A172 (cell line): ENCODE data around the gene DCTPP1. TPM values are rescaled to one million over a fixed set of nuclear protein-coding genes. Genes with fewer than 3 reads are reported as not detected.
"Not testable (repeated sequence)": the region's sequence is repeated elsewhere in the genome, so short reads cannot be mapped to it uniquely, and the experiment has no call there.

Experiments
- DNase-seq: peaks from one replicate; pipeline ENCODE4 v3.0.0-alpha.2; 2015; ENCODE audit warnings: low spot score
- total RNA-seq: library from RNA; depleted of rRNA; stranded (reverse); fragments of >200 nt; shearing (Covaris generic); gene quantifications from 2 replicates; pipeline ENCODE4 v1.2.3, GENCODE V29; 2014; rRNA removed

Gene DCTPP1
- total RNA-seq = 74.5 and 86.1 TPM in 2 replicates

DNA sequence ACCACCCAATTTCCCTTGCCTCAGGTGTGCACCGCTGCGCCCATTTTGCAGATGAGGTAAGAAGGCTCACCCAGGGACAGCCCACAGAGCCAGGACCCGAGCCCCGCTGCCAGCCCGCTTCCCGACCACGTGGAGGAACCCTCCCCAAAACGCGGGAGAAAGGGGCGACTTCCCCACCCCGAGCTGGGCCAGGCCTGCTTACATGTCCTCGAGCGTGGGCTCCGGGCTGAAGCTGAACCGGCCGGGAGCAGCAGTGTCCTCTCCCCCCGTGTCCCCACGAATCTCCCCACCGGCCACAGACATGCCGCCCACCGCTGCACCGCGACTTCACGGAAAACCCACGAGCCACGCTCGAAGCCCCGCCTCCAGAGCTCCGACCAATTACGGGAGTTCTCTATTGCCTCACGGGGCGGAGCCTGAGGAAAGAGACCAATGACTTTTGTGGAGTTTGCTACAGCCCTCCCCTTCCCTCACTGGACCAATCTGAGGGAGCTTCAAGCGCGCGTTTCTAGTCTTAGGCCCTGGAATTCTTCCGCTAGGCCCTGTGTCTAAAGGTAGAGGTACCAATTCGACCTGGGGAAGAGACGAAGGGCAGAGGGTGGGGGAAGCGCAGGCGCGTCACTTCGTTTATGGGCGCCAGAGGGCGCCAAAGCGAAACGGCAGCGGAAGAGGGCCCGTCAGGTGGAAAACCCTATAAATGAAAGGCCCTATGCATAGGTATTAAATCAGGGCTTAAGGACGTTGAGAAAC lies at the start of gene DCTPP1:
Gene DCTPP1, minus strand, starts transcription at position 353 of the 750 bp plus-strand sequence. Its CDS starts 50 bp downstream, at position 303.
- peak; percentile 100 for DNase-seq

DNA sequence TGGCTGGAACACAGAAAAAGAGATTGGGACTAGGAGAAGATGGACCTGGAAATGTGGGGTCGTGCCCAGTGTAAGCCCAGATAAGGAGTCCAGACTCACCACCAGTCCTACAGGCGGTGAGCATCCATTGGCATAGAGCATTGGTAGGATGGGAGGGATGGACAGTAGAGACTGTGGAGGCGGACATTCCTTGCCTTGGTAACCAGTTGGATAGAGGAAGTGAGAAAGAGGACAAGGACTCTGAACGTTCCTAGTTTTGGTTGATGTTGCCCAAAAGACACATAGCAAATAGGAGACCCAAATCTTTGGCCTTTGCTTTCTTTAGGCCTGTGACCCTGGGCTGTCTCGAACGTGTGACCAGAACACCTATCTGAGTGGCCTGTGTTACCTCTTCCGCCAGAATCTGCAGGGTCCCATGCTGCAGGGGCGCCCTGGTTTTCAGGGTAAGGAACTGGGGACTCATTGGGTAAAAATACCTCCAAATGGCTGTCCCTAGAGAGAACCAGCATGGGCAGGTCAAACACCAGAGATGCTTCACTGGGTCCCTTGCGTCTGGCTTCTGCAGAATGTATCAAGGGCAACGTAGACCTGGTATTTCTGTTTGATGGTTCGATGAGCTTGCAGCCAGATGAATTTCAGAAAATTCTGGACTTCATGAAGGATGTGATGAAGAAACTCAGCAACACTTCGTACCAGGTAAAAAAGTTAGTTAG lies 49.1 kb upstream of the DCTPP1 start:
- no peak for DNase-seq

DNA sequence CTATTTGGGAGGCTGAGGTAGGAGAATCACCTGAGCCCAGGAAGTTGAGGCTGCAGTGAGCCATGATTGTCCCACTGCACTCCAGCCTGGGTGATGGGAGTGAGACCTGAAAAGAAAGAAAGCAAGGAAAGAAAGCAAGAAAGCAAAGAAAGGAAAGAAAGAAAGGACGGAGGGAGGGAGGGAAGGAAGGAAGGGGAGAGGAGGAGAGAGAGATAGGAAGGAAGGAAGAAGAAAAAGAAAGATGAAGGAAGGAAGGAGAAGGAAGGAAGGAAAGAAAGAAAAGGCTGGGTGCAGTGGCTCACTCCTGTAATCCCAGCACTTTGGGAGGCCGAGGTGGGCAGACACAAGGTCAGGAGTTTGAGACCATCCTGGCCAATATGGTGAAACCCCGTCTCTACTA lies 47.9 kb upstream of the DCTPP1 start:
- DNase-seq = not testable (repeated sequence)

DNA sequence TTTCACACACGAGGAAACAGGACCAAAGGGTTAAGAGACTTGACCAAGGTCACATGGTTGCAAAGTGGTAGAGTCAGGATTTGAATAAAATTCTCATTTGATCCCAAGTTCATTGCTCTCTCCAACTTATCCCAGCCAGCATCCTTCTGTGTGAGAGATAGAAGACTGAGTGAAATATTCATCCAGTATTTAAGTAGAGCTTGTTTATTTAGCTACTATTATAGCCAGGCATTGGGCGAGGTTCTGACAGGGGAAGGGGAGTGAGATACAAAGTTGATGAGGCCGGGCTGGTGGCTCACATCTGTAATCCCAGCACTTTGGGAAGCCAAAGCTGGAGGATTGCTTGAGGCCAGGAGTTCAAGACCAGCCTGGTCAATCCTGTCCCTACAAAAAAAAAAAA lies 47.2 kb upstream of the DCTPP1 start:
- no peak for DNase-seq

DNA sequence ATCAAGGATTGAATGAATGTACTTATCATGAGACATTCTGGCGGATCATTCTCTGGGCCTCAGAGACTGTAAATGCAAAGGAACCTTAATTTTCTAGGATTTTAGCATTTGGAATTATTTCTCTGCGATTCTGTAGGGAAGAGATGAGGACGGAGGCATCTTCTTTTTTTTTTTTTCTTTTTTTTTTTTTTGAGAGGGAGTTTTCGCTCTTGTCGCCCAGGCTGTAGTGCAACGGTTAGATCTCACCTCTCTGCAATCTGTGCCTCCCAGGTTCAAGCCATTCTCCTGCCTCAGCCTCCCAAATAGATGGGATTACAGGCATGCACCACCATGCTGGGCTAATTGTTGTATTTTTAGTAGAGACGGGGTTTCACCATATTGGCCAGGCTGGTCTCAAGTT lies 44.9 kb upstream of the DCTPP1 start:
- no peak for DNase-seq

DNA sequence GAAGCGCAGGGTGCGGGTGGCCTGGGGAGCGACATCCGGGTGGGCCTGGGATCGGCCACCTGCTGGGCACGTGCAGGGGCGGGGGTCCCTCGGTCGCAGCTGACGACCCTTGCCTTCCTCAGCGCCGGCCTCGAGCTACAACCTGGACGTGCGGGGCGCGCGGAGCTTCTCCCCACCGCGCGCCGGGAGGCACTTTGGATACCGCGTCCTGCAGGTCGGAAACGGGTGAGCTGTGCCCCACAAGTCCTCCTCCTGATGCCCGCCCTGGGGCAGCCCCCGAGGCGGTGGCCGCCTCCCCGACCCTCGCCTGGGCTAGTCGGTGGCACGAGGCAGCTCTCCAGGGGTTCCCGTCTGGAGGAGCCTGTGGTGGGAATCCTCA lies 44.2 kb upstream of the DCTPP1 start:
- no peak for DNase-seq

DNA sequence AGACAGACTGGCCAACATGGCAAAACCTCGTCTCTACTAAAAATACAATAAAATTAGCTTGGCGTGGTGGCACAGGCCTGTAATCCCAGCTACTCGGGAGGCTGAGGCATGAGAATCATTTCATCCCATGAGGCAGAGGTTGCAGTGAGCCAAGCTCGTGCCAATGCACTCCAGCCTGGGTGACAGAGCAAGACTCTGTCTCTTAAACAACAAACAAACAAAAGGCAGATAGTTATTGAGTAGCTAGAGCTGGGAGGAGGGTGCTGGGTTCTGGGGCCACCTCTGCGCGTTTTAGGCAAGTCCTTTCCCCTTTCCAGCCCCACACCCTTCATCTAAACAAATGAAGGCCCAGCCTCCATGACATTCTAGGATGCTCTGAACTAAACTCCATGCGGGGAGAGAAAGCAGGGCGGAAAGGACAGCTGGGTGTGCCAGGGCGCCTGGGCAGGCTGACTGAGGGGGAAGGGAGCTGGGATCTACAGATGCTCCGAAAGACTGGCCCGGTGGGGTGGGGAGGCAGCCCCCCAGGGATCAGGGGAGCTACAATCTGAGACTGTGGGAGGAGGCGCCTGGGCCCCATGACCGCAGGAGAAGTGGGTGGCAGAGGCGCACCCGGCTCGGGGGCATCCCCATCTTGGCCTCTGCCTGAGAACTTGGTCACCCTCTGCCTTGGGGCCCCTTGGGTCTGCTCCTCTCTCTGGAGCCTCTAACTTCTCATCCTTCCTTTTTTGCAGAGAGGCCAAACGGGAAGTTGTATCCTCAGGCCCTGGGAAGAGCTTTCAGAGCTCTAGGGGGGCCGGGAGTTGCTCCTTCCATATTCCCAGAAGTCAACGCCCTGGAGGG lies 43.6 kb upstream of the DCTPP1 start:
- no peak for DNase-seq

DNA sequence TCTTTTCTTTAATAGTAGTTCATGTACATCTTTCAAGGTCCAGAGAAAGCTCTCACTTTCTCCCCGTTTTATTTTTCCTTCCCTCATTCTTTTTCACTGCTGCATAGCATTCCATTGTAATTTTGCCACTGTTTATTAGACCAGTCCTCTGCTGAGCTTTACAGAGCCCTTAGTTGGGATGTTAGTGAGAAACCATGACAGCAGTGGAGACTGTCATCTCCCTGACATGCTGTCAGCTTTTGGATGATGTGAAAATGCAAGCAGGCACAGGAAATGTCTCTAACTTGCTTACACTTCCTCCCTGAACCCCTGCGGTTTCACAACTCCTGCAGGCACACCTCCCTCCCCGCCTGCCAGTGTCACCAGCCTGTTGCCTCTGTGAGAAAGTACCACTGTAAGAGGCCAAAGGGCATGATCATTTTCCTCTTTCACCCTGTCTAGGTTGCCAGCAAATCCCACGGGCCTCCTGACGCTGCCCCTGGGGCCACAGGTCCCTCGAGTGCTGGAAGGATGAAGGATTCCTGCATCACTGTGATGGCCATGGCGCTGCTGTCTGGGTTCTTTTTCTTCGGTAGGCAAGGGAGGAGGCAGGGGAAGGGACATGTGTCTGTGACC lies 42.6 kb upstream of the DCTPP1 start, which contains the start of gene ITGAL:
Gene ITGAL, plus strand, starts transcription at position 415 of the 615 bp plus-strand sequence. Its CDS starts 96 bp downstream, at position 511.
- no peak for DNase-seq

DNA sequence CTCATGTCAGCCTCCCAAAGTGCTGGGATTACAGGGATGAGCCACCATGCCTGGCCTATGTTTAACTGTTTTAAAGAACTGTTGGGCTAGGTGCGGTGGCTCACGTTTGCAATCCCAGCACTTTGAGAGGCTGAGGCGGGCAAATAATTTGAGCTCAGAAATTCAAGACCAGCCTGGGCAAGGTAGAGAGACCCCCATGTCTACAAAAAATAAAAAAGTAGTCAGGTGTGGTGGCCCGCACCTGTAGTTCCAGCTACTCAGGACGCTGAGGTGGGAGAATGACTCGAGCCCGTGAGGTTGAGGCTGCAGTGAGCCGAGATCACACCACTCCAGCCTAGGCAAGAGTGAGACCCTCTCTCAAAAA lies 40.8 kb upstream of the DCTPP1 start:
- no peak for DNase-seq

DNA sequence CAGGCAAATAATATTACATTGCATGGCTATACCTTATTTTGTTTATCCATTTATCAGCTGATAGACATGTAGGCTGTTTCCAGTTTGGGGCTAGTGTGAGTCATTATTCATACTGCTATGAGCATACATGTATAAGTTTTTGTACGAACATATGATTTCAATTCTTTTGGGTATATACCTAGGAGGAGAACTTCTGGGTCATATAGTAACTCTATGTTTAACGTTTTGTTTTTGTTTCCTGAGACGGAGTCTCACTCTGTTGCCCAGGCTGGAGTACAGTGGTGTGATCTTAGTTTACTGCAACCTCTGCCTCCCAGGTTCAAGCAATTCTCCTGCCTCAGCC lies 40.3 kb upstream of the DCTPP1 start:
- no peak for DNase-seq

DNA sequence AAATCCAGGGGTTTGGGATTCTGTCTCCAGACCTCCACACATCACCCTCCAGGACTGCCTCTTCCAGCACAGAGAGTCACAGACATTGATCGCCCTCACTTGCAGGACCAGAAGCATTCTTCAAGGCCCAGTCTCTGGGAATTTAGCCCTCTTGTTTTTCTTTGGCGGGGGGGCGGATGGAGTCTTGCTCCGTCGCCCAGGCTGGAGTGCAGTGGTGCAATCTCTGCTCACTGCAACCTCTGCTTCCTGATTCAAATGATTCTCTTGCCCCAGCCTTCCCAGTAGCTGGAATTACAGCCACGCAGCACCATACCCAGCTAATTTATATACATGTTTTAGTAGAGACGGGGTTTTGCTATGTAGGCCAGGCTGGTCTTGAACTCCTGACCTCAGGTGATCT lies 34.2 kb upstream of the DCTPP1 start:
- DNase-seq = no peak

DNA sequence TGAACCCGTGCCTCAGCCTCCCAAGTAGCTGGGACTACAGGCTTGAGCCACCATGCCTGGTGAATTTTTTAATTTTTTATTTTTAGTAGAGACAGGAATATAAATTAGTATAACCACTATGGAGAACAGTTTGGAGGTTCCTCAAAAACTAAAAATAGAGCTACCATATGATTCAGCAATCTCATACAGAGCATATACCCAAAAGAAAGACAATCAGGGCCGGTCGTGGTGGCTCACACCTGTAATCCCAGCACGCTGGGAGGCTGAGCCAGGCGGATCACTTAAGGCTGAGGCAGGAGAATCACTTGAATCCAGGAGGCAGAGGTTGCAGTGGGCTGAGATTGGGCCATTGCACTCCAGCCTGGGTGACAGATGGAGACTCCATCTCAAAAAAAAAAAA lies 31.6 kb upstream of the DCTPP1 start:
- DNase-seq = not testable (repeated sequence)

DNA sequence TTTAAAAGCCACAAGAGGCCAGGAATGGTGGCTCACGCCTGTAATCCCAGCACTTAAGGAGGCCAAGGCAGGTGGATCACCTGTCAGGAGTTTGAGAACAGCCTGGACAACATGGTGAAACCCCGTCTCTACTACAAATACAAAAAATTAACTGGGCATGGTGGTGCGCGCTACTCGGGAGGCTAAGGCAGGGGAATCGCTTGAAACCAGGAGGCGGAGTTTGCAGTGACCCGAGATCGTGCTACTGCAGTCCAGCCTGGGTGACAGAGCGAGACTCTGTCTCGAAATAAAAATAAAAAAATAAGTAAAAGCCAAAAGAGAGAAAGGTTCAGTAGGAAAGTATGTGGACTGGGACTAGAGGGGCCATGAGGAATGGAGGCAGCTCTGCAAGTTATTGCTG lies 29.6 kb upstream of the DCTPP1 start:
- no peak for DNase-seq

DNA sequence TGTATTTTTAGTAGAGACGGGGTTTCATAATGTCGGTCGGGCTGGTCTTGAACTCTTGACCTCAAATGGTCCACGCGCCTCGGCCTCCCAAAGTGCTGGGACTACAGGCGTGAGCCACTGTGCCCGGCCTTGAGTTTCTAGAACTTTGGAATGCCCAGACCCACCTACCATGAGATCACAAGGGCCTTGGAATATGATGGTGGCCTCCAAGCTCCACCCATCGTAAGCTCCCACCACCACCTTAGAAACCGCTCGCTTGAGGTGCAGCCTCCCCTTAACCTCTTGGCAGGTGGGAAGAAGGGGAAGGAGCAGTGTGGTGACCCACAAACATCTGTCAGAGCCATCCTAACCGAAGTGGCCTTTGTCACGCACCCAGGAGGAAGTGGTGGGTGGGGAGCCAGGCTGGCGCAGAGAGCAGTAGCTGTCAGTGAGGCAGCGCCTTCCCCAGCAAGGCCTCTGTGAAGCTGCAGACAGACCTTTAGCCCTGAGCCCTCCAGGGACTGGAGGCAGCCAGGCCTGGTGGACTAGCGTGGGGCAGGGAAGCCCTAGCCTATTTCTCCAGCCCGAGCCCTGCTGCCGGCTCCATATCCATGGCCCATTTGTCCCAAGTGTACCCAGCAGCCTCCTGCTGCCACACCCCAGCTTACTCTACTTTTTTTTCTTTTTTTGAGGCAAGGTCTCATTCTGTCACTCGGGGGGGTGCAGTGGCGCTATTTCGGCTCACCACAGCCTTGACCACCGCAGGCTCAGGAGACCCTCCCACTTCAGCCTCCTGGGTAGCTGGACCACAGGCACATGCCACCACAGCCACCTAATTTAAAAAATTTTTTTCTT lies 28.9 kb upstream of the DCTPP1 start:
- no peak for DNase-seq

DNA sequence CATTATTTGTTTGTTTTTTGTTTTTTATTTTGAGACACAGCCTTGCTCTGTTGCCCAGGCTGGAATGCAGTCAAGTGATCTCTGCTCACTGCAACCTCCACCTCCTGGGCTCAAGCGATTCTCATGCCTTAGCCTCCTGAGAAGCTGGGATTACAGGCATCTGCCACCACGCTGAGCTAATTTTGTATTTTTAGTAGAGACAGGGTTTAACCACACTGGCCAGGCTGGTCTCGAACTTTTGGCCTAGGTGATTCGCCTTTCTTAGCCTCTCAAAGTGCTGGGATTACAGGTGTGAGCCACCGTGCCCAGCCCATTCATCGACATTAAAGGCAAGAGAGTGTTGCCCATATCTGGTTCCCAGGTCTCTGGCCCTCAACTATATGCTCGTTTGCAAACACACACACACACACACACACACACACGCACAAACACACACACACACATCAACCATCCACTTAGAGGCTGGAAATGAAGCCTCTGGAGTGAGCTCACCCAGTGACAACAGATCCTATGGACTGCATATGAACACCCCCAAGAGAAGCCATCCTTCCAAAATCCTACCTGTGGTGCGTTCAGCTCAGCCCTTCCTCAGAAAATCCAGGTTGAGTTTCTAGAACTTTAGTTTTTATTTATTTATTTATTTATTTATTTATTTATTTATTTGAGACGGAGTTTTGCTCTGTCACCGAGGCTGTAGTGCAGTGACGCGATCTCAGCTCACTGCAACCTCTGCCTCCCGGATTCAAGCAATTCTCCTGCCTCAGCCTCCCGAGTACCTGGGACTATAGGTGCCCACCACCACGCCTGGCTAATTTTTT lies 28.1 kb upstream of the DCTPP1 start:
- no peak for DNase-seq

DNA sequence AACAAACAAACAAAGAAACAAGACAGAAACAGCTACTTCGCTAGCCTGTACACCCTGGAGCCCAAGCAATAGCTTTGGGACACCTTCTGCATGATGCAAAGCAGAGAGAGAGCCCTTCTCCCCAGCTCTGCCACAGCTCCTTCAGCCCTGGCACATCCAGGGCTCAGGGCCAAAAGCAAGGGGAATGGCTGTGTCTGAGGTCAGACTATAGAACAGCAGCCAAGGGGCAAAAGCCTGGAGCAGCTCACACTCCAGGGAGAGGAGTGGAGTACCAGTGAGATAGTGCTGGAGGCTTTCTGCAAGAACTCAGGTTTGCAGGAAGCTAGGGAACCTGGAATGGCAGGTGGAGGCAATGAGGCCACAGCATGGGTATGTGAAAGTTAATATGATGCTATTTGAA lies 27.4 kb upstream of the DCTPP1 start:
- DNase-seq = no peak

DNA sequence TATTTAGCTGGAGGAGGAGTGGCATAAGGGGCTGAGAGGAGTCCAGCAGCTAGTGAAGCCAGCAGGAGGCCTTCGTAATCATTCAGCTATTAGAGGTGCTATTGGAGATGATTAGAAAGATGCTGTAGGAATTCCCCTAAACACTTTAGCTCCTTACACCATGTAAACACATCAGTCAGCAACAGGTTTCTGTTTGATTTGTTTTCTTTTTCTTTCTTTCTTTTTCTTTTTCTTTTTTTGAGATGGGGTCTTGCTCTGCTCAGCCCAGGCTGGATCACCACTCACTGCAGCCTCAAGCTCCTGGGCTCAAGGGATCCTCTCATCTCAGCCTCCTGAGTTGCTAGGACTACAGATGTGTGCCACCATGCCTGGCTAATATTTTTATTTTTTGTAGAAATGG lies 26.5 kb upstream of the DCTPP1 start:
- DNase-seq = no peak

DNA sequence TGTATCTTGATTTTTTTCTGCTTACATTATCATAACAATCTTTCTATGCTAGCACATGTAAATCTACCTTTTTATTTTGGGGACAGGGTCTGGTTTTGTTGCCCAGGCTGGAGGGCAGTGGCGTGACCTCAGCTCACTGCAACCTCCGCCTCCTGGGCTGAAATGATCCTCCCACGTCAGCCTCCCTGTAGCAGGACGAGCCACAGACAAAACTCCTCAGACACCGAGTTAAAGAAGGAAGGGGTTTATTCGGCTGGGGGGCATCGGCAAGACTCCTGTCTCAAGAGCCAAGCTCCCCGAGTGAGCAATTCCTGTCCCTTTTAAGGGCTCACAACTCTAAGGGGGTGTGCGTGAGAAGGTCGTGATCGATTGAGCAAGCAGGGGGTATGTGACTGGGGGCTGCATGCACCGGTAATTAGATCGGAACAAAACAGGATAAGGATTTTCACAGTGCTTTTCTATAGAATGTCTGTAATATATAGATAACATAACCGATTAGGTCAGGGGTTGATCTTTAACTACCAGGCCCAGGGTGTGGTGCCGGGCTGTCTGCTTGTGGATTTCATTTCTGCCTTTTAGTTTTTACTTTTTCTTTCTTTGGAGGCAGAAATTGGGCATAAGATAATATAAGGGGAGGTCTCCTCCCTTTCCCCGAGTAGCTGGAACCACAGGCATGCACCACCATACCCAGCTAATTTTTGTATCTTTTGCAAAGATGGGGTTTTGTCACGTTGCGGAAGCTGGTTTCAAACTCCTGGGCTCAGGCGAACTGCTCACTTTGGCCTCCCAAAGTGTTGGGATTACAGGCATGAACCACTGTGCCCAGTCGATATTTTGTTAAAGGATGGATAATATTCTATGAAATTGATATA lies 23.1 kb upstream of the DCTPP1 start:
- not testable (repeated sequence) for DNase-seq

DNA sequence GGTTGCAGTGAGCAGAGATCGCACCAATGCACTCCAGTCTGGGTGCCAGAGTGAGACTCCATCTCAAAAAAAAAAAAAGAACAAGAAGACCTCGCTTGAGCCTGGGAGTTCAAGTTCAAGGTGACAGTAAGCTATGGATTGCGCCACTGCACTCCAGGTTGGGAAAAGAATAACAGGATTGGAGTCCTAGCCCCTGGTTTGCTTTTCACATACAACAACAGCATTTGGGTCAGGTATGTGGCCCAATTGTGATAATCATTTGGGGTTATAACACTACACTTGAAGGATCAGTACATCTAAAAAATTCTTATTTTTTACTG lies 19.2 kb upstream of the DCTPP1 start:
- DNase-seq = no peak
